GM21825 (cell line): ENCODE results near the gene PARP15.

Source experiments
- ATAC-seq: cut with Tn5 transposase; IDR thresholded peaks from one replicate; pipeline ENCODE4 v1.9.1; 2021; ENCODE audit warnings: mild to moderate bottlenecking, moderate library complexity; ENCODE audit not compliant: unreplicated experiment

Gene PARP15

GRCh38 chr3:122568755-122569154 is 8.7 kb upstream of the PARP15 start:
- ATAC-seq: no peak

GRCh38 chr3:122572940-122573412 is 4.5 kb upstream of the PARP15 start:
- peak; percentile 26 for ATAC-seq

DNA sequence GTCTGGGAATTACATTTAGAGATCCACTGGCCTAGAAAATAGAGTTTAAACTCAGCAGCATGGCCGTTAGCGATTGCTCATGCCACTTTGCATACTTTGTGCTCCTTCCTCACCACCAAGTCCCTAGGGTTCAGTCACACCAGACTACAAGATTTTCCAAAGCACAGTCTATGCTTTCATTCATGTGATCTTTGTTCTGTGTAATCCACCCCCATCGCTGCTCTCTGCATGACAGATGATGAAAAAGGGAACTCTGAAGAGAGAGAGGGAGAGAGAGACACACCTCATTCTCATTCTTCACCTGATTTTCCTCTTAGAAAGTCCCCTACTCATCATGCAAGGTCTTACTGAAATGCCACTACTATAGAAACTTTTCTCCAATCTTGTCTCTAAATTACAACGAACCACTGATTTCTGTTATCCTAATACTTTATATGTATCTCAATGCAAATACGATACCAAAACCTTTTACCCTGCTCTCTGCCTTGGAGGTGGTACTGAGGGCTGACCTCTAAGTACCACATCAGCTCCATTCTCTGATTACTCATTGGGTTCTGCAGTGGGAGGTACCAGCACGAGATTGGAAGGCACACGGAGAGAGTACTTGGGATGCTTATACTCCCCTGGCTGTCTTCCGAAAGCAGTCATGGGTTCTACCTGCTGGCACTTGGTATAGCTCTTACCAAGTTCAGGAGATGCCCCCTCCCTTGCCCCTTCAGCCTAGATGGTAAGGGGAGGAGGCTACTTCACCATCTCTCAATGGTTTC is 1.1 kb upstream of the PARP15 start:
- peak; percentile 79 for ATAC-seq

- no peak for ATAC-seq
These were observed 755 bp downstream of the PARP15 start for GRCh38 chr3:122578069-122578740.

GRCh38 chr3:122580470-122580869 is 3.0 kb downstream of the PARP15 start:
- ATAC-seq: no peak

- ATAC-seq: no peak
These were observed 4.2 kb downstream of the PARP15 start for GRCh38 chr3:122581622-122582021.

DNA sequence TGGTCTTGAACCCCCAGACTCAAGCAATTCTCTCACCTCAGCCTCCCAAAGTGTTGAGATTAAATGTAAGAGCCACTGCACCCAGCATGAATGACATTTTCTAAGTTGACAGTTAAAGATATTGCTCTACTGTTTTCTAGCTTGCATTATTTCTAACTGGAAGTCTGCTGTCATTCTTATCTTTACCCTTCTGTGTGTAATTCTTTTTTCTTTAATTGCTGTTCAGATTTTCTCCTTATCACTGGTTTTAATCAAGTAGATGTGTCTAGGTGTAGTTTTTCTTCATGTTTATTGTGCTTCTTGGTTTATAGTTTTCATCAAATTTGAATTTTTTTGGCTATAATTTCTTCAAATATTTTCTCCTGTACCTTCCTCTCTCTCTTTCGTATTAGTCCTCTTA is 4.9 kb downstream of the PARP15 start:
- no peak for ATAC-seq

DNA sequence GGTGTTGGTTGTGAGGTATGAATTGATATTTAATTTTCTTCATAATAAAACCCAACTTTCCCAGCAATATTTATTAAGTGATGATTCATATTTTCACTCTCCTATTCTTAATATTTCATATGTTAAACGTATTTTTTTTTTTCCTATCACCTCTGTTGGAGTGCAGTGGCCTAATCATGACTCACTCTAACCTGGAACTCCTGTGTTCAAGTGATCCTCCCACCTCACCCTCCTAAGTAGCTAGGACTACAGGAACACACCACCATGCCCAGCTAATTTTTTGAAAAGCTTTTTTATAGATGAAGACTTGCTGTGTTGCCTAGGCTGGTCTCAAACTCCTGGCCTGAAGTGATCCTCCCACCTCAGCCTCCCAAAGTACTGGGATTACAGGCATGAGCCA is 8.6 kb downstream of the PARP15 start:
- no peak for ATAC-seq

GRCh38 chr3:122586773-122587485 is 9.5 kb downstream of the PARP15 start:
- ATAC-seq: no peak

DNA sequence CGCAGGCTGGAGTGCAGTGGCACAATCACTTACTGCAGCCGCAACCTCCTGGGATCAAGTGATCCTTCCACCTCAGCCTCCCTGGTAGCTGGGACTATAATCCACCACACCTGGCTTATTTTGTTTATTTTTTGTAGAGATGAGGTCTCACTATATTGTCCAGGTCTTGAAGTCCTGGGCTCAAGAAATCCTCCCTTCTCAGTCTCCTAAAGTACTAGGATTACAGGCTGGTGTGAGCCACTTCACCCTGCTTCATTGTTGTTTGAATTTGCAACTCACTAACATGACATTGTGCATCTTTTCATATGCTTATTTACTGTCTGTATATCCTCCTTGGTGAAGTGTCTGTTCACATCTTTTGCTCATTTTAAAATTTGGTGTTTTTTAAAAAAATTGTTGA is 10.1 kb downstream of the PARP15 start:
- no peak for ATAC-seq

DNA sequence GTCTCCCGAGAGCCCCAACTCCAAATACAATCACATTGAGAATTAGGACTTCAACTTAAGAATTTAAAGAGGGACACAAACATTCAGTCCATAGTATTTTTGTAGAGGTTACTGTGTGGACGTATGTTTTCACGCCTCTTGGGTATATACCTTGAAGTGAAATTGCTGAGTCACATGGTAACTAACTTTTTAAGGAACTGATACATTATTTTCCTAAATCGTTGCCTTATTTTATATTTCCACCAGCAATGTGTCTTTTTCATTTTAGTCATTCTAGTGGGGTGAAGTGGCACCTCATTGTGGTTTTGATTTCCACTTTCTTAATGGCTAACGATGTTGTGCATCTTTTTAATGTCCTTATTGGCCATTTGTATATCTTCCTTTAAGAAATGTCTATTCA is 11.8 kb downstream of the PARP15 start:
- no peak for ATAC-seq

GRCh38 chr3:122590610-122591009 is 13.2 kb downstream of the PARP15 start:
- no peak for ATAC-seq

- no peak for ATAC-seq
These were observed 16.6 kb downstream of the PARP15 start for GRCh38 chr3:122594025-122594424.

DNA sequence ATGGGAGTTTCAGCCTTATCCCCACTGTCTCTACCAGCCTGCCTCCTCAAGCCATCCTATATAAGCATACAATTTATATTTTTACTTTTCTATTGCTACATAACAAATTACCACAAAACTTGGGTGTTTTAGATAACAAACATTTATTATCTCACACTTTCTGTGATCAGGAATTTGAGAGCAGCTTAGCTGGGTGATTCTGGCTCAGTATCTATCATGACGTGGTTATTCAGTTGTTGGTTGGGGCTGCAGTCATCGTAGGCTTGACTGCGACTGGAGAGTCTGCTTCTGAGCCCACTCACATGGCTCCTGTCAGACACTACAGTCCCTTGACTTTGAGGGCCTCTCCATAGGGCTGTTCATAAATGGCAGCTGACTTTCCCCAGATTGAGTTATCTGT is 20.7 kb downstream of the PARP15 start:
- no peak for ATAC-seq

DNA sequence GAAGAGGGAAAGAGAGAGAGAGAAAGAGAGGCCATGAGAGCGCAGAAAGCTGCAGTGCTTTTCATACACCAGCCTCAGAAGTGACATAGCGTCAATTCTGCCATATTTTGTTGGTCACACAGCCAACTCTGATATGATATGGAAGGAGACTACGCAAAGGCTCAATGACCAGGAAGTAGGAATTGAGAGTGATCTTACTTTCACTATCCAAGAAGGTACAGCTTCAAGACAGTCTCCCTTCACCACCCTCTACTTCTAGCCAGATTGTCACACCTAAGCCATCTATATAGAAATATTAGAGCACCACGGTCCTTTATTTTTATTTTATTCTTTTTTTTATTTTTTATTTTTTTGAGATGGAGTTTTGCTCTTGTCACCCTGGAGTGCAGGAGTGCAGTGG is 21.1 kb downstream of the PARP15 start:
- ATAC-seq: no peak

- no peak for ATAC-seq
These were observed 24.7 kb downstream of the PARP15 start for GRCh38 chr3:122602011-122602710.

DNA sequence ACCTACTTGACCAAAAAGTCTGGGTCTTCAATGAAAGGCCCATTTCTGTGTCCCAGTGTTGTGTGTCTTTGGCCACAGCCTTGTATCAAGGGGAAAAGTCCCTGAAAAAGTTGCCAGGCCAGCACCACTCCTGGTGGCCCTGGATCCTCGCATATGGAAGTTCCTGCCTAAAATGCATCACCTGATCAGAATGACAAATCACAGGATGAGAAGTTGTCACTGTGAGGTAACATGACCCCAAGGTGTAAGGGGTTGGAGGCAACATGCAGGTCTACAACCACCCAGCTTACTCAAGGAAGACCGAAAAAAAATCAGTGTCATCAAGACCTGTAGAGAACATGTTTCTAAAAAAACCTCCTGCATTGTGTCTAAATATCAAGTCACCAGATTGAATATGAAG is 25.6 kb downstream of the PARP15 start:
- ATAC-seq: no peak

GRCh38 chr3:122606330-122606729 is 28.9 kb downstream of the PARP15 start:
- no peak for ATAC-seq

- ATAC-seq: no peak
These were observed 31.5 kb downstream of the PARP15 start for GRCh38 chr3:122608916-122609315.

- peak; percentile 92 for ATAC-seq
These were observed 32.5 kb downstream of the PARP15 start for GRCh38 chr3:122609798-122610559.
